Upper lobe of left lung (tissue), 4 donors: Measurements from ENCODE around the gene MAP3K2.

Experiments used
- EP300 ChIP-seq, 4 donors: sonication (generic); formaldehyde crosslinking; IDR thresholded peaks; one replicate each; pipeline ENCODE4 v1.5.1; 2017; ENCODE audit warnings: antibody characterized with exemption in 4 of 4, control low read depth in 2 of 4
- TF ChIP-seq, protein P1 (sequence below), 6 experiments: fragments of 450-650 bp in 4 of 6; fragments of 200-600 bp in 2 of 6; sonication (generic) in 2 of 6; IDR thresholded peaks; one replicate each; pipeline ENCODE4 v1.5.1; 2016 to 2019; ENCODE audit warnings: antibody characterized with exemption in 6 of 6

GRCh38 chr2:127361929-127362885 lies 25.6 kb downstream of the MAP3K2 start:
- TF ChIP-seq, protein P1, sequence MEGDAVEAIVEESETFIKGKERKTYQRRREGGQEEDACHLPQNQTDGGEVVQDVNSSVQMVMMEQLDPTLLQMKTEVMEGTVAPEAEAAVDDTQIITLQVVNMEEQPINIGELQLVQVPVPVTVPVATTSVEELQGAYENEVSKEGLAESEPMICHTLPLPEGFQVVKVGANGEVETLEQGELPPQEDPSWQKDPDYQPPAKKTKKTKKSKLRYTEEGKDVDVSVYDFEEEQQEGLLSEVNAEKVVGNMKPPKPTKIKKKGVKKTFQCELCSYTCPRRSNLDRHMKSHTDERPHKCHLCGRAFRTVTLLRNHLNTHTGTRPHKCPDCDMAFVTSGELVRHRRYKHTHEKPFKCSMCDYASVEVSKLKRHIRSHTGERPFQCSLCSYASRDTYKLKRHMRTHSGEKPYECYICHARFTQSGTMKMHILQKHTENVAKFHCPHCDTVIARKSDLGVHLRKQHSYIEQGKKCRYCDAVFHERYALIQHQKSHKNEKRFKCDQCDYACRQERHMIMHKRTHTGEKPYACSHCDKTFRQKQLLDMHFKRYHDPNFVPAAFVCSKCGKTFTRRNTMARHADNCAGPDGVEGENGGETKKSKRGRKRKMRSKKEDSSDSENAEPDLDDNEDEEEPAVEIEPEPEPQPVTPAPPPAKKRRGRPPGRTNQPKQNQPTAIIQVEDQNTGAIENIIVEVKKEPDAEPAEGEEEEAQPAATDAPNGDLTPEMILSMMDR (IDR thresholded peaks at IDR 0.05), result no peak
- TF ChIP-seq EP300 (IDR thresholded peaks at IDR 0.05), result no peak
